Activated CD8-positive, alpha-beta memory T cell treated with anti-CD3 and anti-CD28 coated beads, Interleukin-2, amount 50 U/mL, for 4 hours (primary cell): ENCODE results near the gene IL17C.

Experiments used
- DNase-seq: peaks from one replicate; pipeline ENCODE4 v3.0.0-alpha.2; 2020

IL17C gene

GRCh38 chr16:88610909-88611812 lies 27.2 kb upstream of the IL17C start:
- DNase-seq: no peak

GRCh38 chr16:88613293-88613692 lies 25.1 kb upstream of the IL17C start:
- DNase-seq: no peak

GRCh38 chr16:88613911-88614817 lies 24.2 kb upstream of the IL17C start:
- DNase-seq: no peak

- no peak for DNase-seq
These were observed 23.4 kb upstream of the IL17C start for GRCh38 chr16:88614818-88615580.

GRCh38 chr16:88616320-88616719 lies 22.1 kb upstream of the IL17C start:
- no peak for DNase-seq

- DNase-seq: no peak
These were observed 21.6 kb upstream of the IL17C start for GRCh38 chr16:88616736-88617135.

GRCh38 chr16:88617268-88618031 lies 20.9 kb upstream of the IL17C start:
- no peak for DNase-seq

- no peak for DNase-seq
These were observed 20.0 kb upstream of the IL17C start for GRCh38 chr16:88618182-88618955.

GRCh38 chr16:88618956-88619667 lies 19.3 kb upstream of the IL17C start:
- DNase-seq: no peak

- peak; percentile 57 for DNase-seq
These were observed 18.2 kb upstream of the IL17C start for GRCh38 chr16:88619859-88620815.

GRCh38 chr16:88622125-88622524 lies 16.2 kb upstream of the IL17C start:
- no peak for DNase-seq

- no peak for DNase-seq
These were observed 15.5 kb upstream of the IL17C start for GRCh38 chr16:88622866-88623265.

- DNase-seq: no peak
These were observed 14.5 kb upstream of the IL17C start for GRCh38 chr16:88623858-88624257.

- DNase-seq: no peak
These were observed 13.9 kb upstream of the IL17C start for GRCh38 chr16:88624481-88624880.

- no peak for DNase-seq
These were observed 13.3 kb upstream of the IL17C start for GRCh38 chr16:88624977-88625576.

GRCh38 chr16:88626646-88627045 lies 11.7 kb upstream of the IL17C start:
- DNase-seq: no peak

GRCh38 chr16:88627531-88628411 lies 10.6 kb upstream of the IL17C start:
- no peak for DNase-seq

GRCh38 chr16:88628512-88628974 lies 9.8 kb upstream of the IL17C start:
- DNase-seq: no peak
